GM18951 (cell line): Measurements from ENCODE around the gene CFAP65.

ENCODE experiments used
- POLR2A ChIP-seq: IDR thresholded peaks from 4 replicates; pipeline ENCODE4 v1.6.1; 2011; ENCODE audit warnings: mild to moderate bottlenecking; ENCODE audit not compliant: insufficient read length, insufficient read depth; ENCODE audit errors: extremely low read depth
- in situ Hi-C: fragments of 300-500 bp; cut with MboI; formaldehyde crosslinking; loops from one replicate; pipeline ENCODE4 v1.12.0; 2022; ENCODE audit warnings: low sequenced_read_pairs, mixed read lengths, inconsistent platforms; ENCODE audit not compliant: unreplicated experiment

CFAP65 gene

GRCh38 chr2:218982586-218983262 is 58.6 kb downstream of the CFAP65 start:
- TF ChIP-seq POLR2A: no peak
- in situ Hi-C loops: no loop called here

- in situ Hi-C loops: no loop called here
- no peak for TF ChIP-seq POLR2A
Observed at GRCh38 chr2:218981881-218982585, 59.3 kb downstream of the CFAP65 start.

GRCh38 chr2:218981390-218981880 is 59.9 kb downstream of the CFAP65 start:
- in situ Hi-C loops: no loop called here
- no peak for TF ChIP-seq POLR2A

GRCh38 chr2:218980735-218981389 is 60.5 kb downstream of the CFAP65 start:
- TF ChIP-seq POLR2A: no peak
- in situ Hi-C loops: no loop called here

GRCh38 chr2:218979846-218980734 is 61.2 kb downstream of the CFAP65 start:
- in situ Hi-C loops: loop anchor here (10.0 kb wide), 1 partner anchor 115 kb away; no protein-coding TSS in a partner anchor
- TF ChIP-seq POLR2A: no peak

- no peak for TF ChIP-seq POLR2A
- in situ Hi-C loops: loop anchor here (10.0 kb wide), 1 partner anchor 110 kb away; no protein-coding TSS in a partner anchor
Observed at GRCh38 chr2:218975060-218975777, 66.1 kb downstream of the CFAP65 start.

GRCh38 chr2:218970894-218971293 is 70.4 kb downstream of the CFAP65 start:
- no peak for TF ChIP-seq POLR2A
- in situ Hi-C loops: loop anchor here (10.0 kb wide), 1 partner anchor 106 kb away; no protein-coding TSS in a partner anchor

- in situ Hi-C loops: no loop called here
Observed at GRCh38 chr2:218964041-218964771, 77.1 kb downstream of the CFAP65 start.

GRCh38 chr2:218963601-218964000 is 77.7 kb downstream of the CFAP65 start:
- in situ Hi-C loops: no loop called here
- TF ChIP-seq POLR2A: no peak

More at GRCh38 chr2:218964041-218964771, 77.1 kb downstream of the CFAP65 start:
- TF ChIP-seq POLR2A: no peak

- no peak for TF ChIP-seq POLR2A
- in situ Hi-C loops: no loop called here
Observed at GRCh38 chr2:218962859-218963492, 78.3 kb downstream of the CFAP65 start.

- in situ Hi-C loops: no loop called here
Observed at GRCh38 chr2:218961651-218962570, 79.4 kb downstream of the CFAP65 start.

More at GRCh38 chr2:218961651-218962570, 79.4 kb downstream of the CFAP65 start:
- no peak for TF ChIP-seq POLR2A
